ENCODE data around the gene KAT6B. TPM values are rescaled to one million over a fixed set of nuclear protein-coding genes. Genes with fewer than 3 reads are reported as not detected.

KAT6B gene
- total RNA-seq, 1 experiment from 2014 or later, result 10.7 TPM

GRCh38 chr10:74855439-74855838 is 29.0 kb downstream of the KAT6B start:
- H3K36me3 ChIP-seq, result 0 out of 2 replicates have a peak, but pooled peaks cover 8% of the 10 kb centered on the region

GRCh38 chr10:74856940-74857339 is 30.5 kb downstream of the KAT6B start:
- H3K9me3 ChIP-seq (replicated peaks), result no peaks in the 10 kb centered on the region
- H3K4me1 ChIP-seq (replicated peaks), result peaks cover 8% of the 10 kb centered on the region; the same call in 1 of the 2 replicates
- H3K27me3 ChIP-seq (replicated peaks), result 0 out of 2 replicates have a peak, but pooled peaks cover 4% of the 10 kb centered on the region

More at GRCh38 chr10:74855439-74855838, 29.0 kb downstream of the KAT6B start:
- H3K4me1 ChIP-seq (replicated peaks), result peaks cover 11% of the 10 kb centered on the region; the same call in 1 of the 2 replicates
- no peaks in the 10 kb centered on the region for H3K9me3 ChIP-seq (replicated peaks)
- no peak overlapping the region for H3K4me3 ChIP-seq
- H3K27ac ChIP-seq, result no peak overlapping the region
- no peak for DNase-seq (ENCODE audit: low read depth in 1 of 2, low spot score in 2 of 2)
- H3K27me3 ChIP-seq (replicated peaks), result 0 out of 2 replicates have a peak, but pooled peaks cover 4% of the 10 kb centered on the region

GRCh38 chr10:74857586-74857985 is 31.2 kb downstream of the KAT6B start:
- H3K4me3 ChIP-seq, result no peak overlapping the region
- no peak for DNase-seq (ENCODE audit: low read depth in 1 of 2, low spot score in 2 of 2)
- H3K27me3 ChIP-seq (replicated peaks), result 0 out of 2 replicates have a peak, but pooled peaks cover 4% of the 10 kb centered on the region
- no peaks in the 10 kb centered on the region for H3K9me3 ChIP-seq (replicated peaks)
- 0 out of 2 replicates have a peak, but pooled peaks cover under 1% of the 10 kb centered on the region for H3K36me3 ChIP-seq
- no peak overlapping the region for H3K27ac ChIP-seq
- 0 out of 2 replicates have a peak, but pooled peaks cover 3% of the 10 kb centered on the region for H3K4me1 ChIP-seq (replicated peaks)

More at GRCh38 chr10:74856940-74857339, 30.5 kb downstream of the KAT6B start:
- Histone ChIP-seq H3K27ac (no peak overlapping the region), H3K36me3 (0 out of 2 replicates have a peak, but pooled peaks cover 7% of the 10 kb centered on the region), H3K4me3 (no peak overlapping the region)
- no peak for DNase-seq (ENCODE audit: low read depth in 1 of 2, low spot score in 2 of 2)

GRCh38 chr10:74859546-74859945 is 33.1 kb downstream of the KAT6B start:
- no peak for DNase-seq (ENCODE audit: low read depth in 1 of 2, low spot score in 2 of 2)
- Histone ChIP-seq H3K4me3 (no peak overlapping the region), H3K9me3 (replicated peaks) (no peaks in the 10 kb centered on the region), H3K27ac (no peak overlapping the region), H3K36me3 (no peaks in the 10 kb centered on the region), H3K4me1 (replicated peaks) (no peaks in the 10 kb centered on the region), H3K27me3 (replicated peaks) (no peaks in the 10 kb centered on the region)

GRCh38 chr10:74862625-74863024 is 36.2 kb downstream of the KAT6B start:
- Histone ChIP-seq H3K27me3 (replicated peaks) (no peaks in the 10 kb centered on the region), H3K4me3 (no peak overlapping the region), H3K36me3 (no peaks in the 10 kb centered on the region), H3K4me1 (replicated peaks) (no peaks in the 10 kb centered on the region), H3K27ac (no peak overlapping the region), H3K9me3 (replicated peaks) (no peaks in the 10 kb centered on the region)
- no peak for DNase-seq (ENCODE audit: low read depth in 1 of 2, low spot score in 2 of 2)

- no peaks in the 10 kb centered on the region for H3K4me1 ChIP-seq (replicated peaks)
- H3K27ac ChIP-seq, result no peak overlapping the region
- no peak overlapping the region for H3K4me3 ChIP-seq
- DNase-seq (ENCODE audit: low read depth in 1 of 2, low spot score in 2 of 2), result no peak
- H3K27me3 ChIP-seq (replicated peaks), result no peaks in the 10 kb centered on the region
- no peaks in the 10 kb centered on the region for H3K9me3 ChIP-seq (replicated peaks)
- H3K36me3 ChIP-seq, result no peaks in the 10 kb centered on the region
These were observed 37.2 kb downstream of the KAT6B start for GRCh38 chr10:74863551-74863950.

GRCh38 chr10:74867351-74867750 is 41.0 kb downstream of the KAT6B start:
- H3K4me3 ChIP-seq, result no peak overlapping the region
- no peaks in the 10 kb centered on the region for H3K36me3 ChIP-seq
- no peak overlapping the region for H3K27ac ChIP-seq
- no peaks in the 10 kb centered on the region for H3K27me3 ChIP-seq (replicated peaks)
- no peaks in the 10 kb centered on the region for H3K9me3 ChIP-seq (replicated peaks)
- H3K4me1 ChIP-seq (replicated peaks), result no peaks in the 10 kb centered on the region
- DNase-seq (ENCODE audit: low read depth in 1 of 2, low spot score in 2 of 2), result no peak

GRCh38 chr10:74868392-74868977 is 42.1 kb downstream of the KAT6B start:
- Histone ChIP-seq H3K27ac (no peak overlapping the region), H3K36me3 (no peaks in the 10 kb centered on the region), H3K4me1 (replicated peaks) (no peaks in the 10 kb centered on the region), H3K4me3 (no peak overlapping the region), H3K9me3 (replicated peaks) (no peaks in the 10 kb centered on the region), H3K27me3 (replicated peaks) (no peaks in the 10 kb centered on the region)
- no peak for DNase-seq (ENCODE audit: low read depth in 1 of 2, low spot score in 2 of 2)

GRCh38 chr10:74869635-74870034 is 43.2 kb downstream of the KAT6B start:
- H3K27ac ChIP-seq, result no peak overlapping the region
- DNase-seq (ENCODE audit: low read depth in 1 of 2, low spot score in 2 of 2), result no peak
- no peaks in the 10 kb centered on the region for H3K27me3 ChIP-seq (replicated peaks)
- no peak overlapping the region for H3K4me3 ChIP-seq
- peaks cover 7% of the 10 kb centered on the region for H3K4me1 ChIP-seq (replicated peaks)
- H3K36me3 ChIP-seq, result no peaks in the 10 kb centered on the region
- no peaks in the 10 kb centered on the region for H3K9me3 ChIP-seq (replicated peaks)

GRCh38 chr10:74870191-74870590 is 43.8 kb downstream of the KAT6B start:
- DNase-seq (ENCODE audit: low read depth in 1 of 2, low spot score in 2 of 2), result no peak
- no peaks in the 10 kb centered on the region for H3K36me3 ChIP-seq
- H3K9me3 ChIP-seq (replicated peaks), result no peaks in the 10 kb centered on the region
- H3K27ac ChIP-seq, result no peak overlapping the region
- no peaks in the 10 kb centered on the region for H3K27me3 ChIP-seq (replicated peaks)
- no peak overlapping the region for H3K4me3 ChIP-seq
- H3K4me1 ChIP-seq (replicated peaks), result peaks cover 13% of the 10 kb centered on the region

- H3K9me3 ChIP-seq (replicated peaks), result no peaks in the 10 kb centered on the region
- H3K36me3 ChIP-seq, result no peaks in the 10 kb centered on the region
- H3K27ac ChIP-seq, result no peak overlapping the region
- no peak for DNase-seq (ENCODE audit: low read depth in 1 of 2, low spot score in 2 of 2)
- peaks cover 27% of the 10 kb centered on the region for H3K4me1 ChIP-seq (replicated peaks)
- H3K27me3 ChIP-seq (replicated peaks), result no peaks in the 10 kb centered on the region
- no peak overlapping the region for H3K4me3 ChIP-seq
These were observed 45.4 kb downstream of the KAT6B start for GRCh38 chr10:74871595-74872382.

GRCh38 chr10:74873803-74874454 is 47.5 kb downstream of the KAT6B start:
- Histone ChIP-seq H3K27ac (no peak overlapping the region), H3K36me3 (no peaks in the 10 kb centered on the region), H3K4me1 (replicated peaks) (peaks cover 30% of the 10 kb centered on the region), H3K4me3 (no peak overlapping the region), H3K27me3 (replicated peaks) (no peaks in the 10 kb centered on the region), H3K9me3 (replicated peaks) (no peaks in the 10 kb centered on the region)
- DNase-seq (ENCODE audit: low read depth in 1 of 2, low spot score in 2 of 2), result peak in 1 of 2 experiments; percentile 33

GRCh38 chr10:74874649-74875048 is 48.2 kb downstream of the KAT6B start:
- Histone ChIP-seq H3K27ac (no peak overlapping the region), H3K4me1 (replicated peaks) (peaks cover 30% of the 10 kb centered on the region), H3K9me3 (replicated peaks) (no peaks in the 10 kb centered on the region), H3K4me3 (no peak overlapping the region), H3K27me3 (replicated peaks) (no peaks in the 10 kb centered on the region), H3K36me3 (no peaks in the 10 kb centered on the region)
- DNase-seq (ENCODE audit: low read depth in 1 of 2, low spot score in 2 of 2), result no peak

GRCh38 chr10:74875068-74875467 is 48.7 kb downstream of the KAT6B start:
- Histone ChIP-seq H3K4me3 (no peak overlapping the region), H3K27ac (no peak overlapping the region), H3K27me3 (replicated peaks) (no peaks in the 10 kb centered on the region), H3K4me1 (replicated peaks) (peaks cover 30% of the 10 kb centered on the region), H3K9me3 (replicated peaks) (no peaks in the 10 kb centered on the region), H3K36me3 (no peaks in the 10 kb centered on the region)
- peak in 1 of 2 experiments; percentile 22 for DNase-seq (ENCODE audit: low read depth in 1 of 2, low spot score in 2 of 2)

Measured in SJSA1 (cell line).